ENCODE measurements around the gene NUPR1.
"Not testable (repeated sequence)": the region's sequence is repeated elsewhere in the genome, so short reads cannot be mapped to it uniquely, and the experiment has no call there.

Gene NUPR1

GRCh38 chr16:28527985-28528384 is 10.8 kb downstream of the NUPR1 start:
- in situ Hi-C loops (cut with MboI; ENCODE audit: low sequenced_read_pairs), result no loop called here

- in situ Hi-C loops (cut with MboI; ENCODE audit: low sequenced_read_pairs), result not testable (repeated sequence)
These were observed 11.5 kb downstream of the NUPR1 start for GRCh38 chr16:28527100-28527785.

GRCh38 chr16:28526201-28527099 is 12.3 kb downstream of the NUPR1 start:
- in situ Hi-C loops (cut with MboI; ENCODE audit: low sequenced_read_pairs), result no loop called here

- in situ Hi-C loops (cut with MboI; ENCODE audit: low sequenced_read_pairs), result no loop called here
These were observed 14.0 kb downstream of the NUPR1 start for GRCh38 chr16:28524681-28525171.

- in situ Hi-C loops (cut with MboI; ENCODE audit: low sequenced_read_pairs), result no loop called here
These were observed 16.0 kb downstream of the NUPR1 start for GRCh38 chr16:28522792-28523191.

- in situ Hi-C loops (cut with MboI; ENCODE audit: low sequenced_read_pairs), result no loop called here
These were observed 17.3 kb downstream of the NUPR1 start for GRCh38 chr16:28521436-28521835.

GRCh38 chr16:28520672-28521071 is 18.1 kb downstream of the NUPR1 start:
- in situ Hi-C loops (cut with MboI; ENCODE audit: low sequenced_read_pairs), result no loop called here

- in situ Hi-C loops (cut with MboI; ENCODE audit: low sequenced_read_pairs), result no loop called here
These were observed 24.5 kb downstream of the NUPR1 start for GRCh38 chr16:28514246-28514645.

GRCh38 chr16:28513484-28514181 is 25.1 kb downstream of the NUPR1 start:
- in situ Hi-C loops (cut with MboI; ENCODE audit: low sequenced_read_pairs), result no loop called here

- in situ Hi-C loops (cut with MboI; ENCODE audit: low sequenced_read_pairs), result no loop called here
These were observed 26.7 kb downstream of the NUPR1 start for GRCh38 chr16:28511801-28512789.

- in situ Hi-C loops (cut with MboI; ENCODE audit: low sequenced_read_pairs), result no loop called here
These were observed 27.7 kb downstream of the NUPR1 start for GRCh38 chr16:28511031-28511430.

- in situ Hi-C loops (cut with MboI; ENCODE audit: low sequenced_read_pairs), result no loop called here
These were observed 33.2 kb downstream of the NUPR1 start for GRCh38 chr16:28505489-28506137.

- in situ Hi-C loops (cut with MboI; ENCODE audit: low sequenced_read_pairs), result no loop called here
These were observed 33.9 kb downstream of the NUPR1 start for GRCh38 chr16:28504707-28505404.

- in situ Hi-C loops (cut with MboI; ENCODE audit: low sequenced_read_pairs), result no loop called here
These were observed 35.1 kb downstream of the NUPR1 start for GRCh38 chr16:28503470-28504259.

GRCh38 chr16:28502290-28502689 is 36.5 kb downstream of the NUPR1 start:
- in situ Hi-C loops (cut with MboI; ENCODE audit: low sequenced_read_pairs), result no loop called here

GRCh38 chr16:28501258-28502232 is 37.2 kb downstream of the NUPR1 start:
- in situ Hi-C loops (cut with MboI; ENCODE audit: low sequenced_read_pairs), result no loop called here

Data from HL-60/S4 (cell line).